ENCODE results near the gene SPATC1L.
A peak's percentile ranks its signal among the peaks of the same experiment; 100 is the strongest.
"Not testable (repeated sequence)": the region's sequence is repeated elsewhere in the genome, so short reads cannot be mapped to it uniquely, and the experiment has no call there.

The SPATC1L gene

DNA sequence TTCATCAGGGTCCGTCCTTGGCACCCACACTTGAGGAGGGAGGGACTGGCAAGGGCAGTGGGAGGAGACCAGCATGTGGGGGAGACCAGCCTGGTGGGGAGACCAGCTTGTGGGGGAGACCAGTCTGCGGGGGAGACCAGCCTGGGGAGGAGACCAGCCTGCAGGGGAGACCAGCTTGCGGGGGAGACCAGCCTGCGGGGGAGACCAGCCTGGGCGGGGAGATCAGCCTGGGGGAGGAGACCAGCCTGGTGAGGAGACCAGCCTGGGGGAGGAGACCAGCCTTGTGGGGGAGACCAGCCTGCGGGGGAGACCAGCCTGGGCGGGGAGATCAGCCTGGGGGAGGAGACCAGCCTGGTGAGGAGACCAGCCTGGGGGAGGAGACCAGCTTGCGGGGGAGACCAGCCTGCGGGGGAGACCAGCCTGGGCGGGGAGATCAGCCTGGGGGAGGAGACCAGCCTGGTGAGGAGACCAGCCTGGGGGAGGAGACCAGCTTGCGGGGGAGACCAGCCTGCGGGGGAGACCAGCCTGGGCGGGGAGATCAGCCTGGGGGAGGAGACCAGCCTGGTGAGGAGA, 836 bp downstream of the SPATC1L start:
- H3K4me3 ChIP-seq (ENCODE audit: insufficient read depth in 1 of 2, low read depth in 1 of 2, low read length in 2 of 2), result peak overlapping the region in 1 of 2 experiments; percentile 94
- H2BK5ac ChIP-seq (ENCODE audit: low read depth, low read length, poor library complexity, severe bottlenecking); H2AK5ac ChIP-seq (ENCODE audit: low read length, severe bottlenecking); H3K23ac ChIP-seq (ENCODE audit: low read length in 2 of 2); H3K27ac ChIP-seq (ENCODE audit: low read length, poor library complexity, severe bottlenecking); H2BK15ac ChIP-seq (ENCODE audit: low read depth, poor library complexity, severe bottlenecking); H2BK120ac ChIP-seq (ENCODE audit: low read depth, low read length); H3K9me3 ChIP-seq (ENCODE audit: control insufficient read depth, low read length); DNase-seq; H3K27me3 ChIP-seq (ENCODE audit: control insufficient read depth in 1 of 2, insufficient read depth in 1 of 2, low read length in 2 of 2): not testable (repeated sequence)
- peak overlapping the region; percentile 98 for H3K4me2 ChIP-seq (ENCODE audit: low read length, poor library complexity, severe bottlenecking)
- H3K4ac ChIP-seq (ENCODE audit: low read depth in 1 of 2, low read length in 2 of 2), result peak overlapping the region in 1 of 2 experiments; percentile 73
- H3K14ac ChIP-seq (ENCODE audit: low read length in 2 of 2), result peak overlapping the region in 1 of 2 experiments; percentile 89
- peaks cover 11% of the 10 kb centered on the region for H3K4me1 ChIP-seq (ENCODE audit: control insufficient read depth, insufficient read depth, low read depth, low read length)
- H2BK12ac ChIP-seq (ENCODE audit: low read length in 2 of 2), result peak overlapping the region in 1 of 2 experiments; percentile 89
- peaks cover 11 to 30% of the 10 kb centered on the region in 2 experiments for H3K36me3 ChIP-seq (ENCODE audit: control insufficient read depth in 1 of 2, insufficient read depth in 2 of 2, low read depth in 1 of 2, low read length in 2 of 2)
- peak overlapping the region; percentile 48 for H4K91ac ChIP-seq (ENCODE audit: low read length)
- H4K8ac ChIP-seq (ENCODE audit: low read length), result peak overlapping the region; percentile 56
- peaks cover 20% of the 10 kb centered on the region for H3K79me1 ChIP-seq (replicated peaks; ENCODE audit: low read length, poor library complexity, severe bottlenecking)
- peak overlapping the region; percentile 30 for H2AFZ ChIP-seq (ENCODE audit: low read depth, low read length)
- peak overlapping the region in 1 of 2 experiments; percentile 75 for H3K18ac ChIP-seq (ENCODE audit: low read depth in 1 of 2, low read length in 2 of 2)
- H3K9ac ChIP-seq (ENCODE audit: low read length), result peak overlapping the region; percentile 89
- WGBS, result 100% methylated on average over 1 of the region's 13 CpGs

GRCh38 chr21:46182548-46183336, 1.5 kb downstream of the SPATC1L start:
- Histone ChIP-seq H4K91ac (ENCODE audit: low read length) (peak overlapping the region; percentile 48), H2BK12ac (ENCODE audit: low read length in 2 of 2) (peak overlapping the region in 1 of 2 experiments; percentile 89), H3K9me3 (ENCODE audit: control insufficient read depth, low read length) (no peaks in the 10 kb centered on the region), H2BK15ac (ENCODE audit: low read depth, poor library complexity, severe bottlenecking) (no peak overlapping the region), H3K4me3 (ENCODE audit: insufficient read depth in 1 of 2, low read depth in 1 of 2, low read length in 2 of 2) (peak overlapping the region; percentile 3 to 61), H4K8ac (ENCODE audit: low read length) (peak overlapping the region; percentile 56), H3K14ac (ENCODE audit: low read length in 2 of 2) (peak overlapping the region in 1 of 2 experiments; percentile 89), H3K4me2 (ENCODE audit: low read length, poor library complexity, severe bottlenecking) (no peak overlapping the region), H3K4ac (ENCODE audit: low read depth in 1 of 2, low read length in 2 of 2) (peak overlapping the region; percentile 27 to 73), H3K4me1 (ENCODE audit: control insufficient read depth, insufficient read depth, low read depth, low read length) (peaks cover 10% of the 10 kb centered on the region), H3K36me3 (ENCODE audit: control insufficient read depth in 1 of 2, insufficient read depth in 2 of 2, low read depth in 1 of 2, low read length in 2 of 2) (peaks cover 5 to 30% of the 10 kb centered on the region in 2 experiments), H2AFZ (ENCODE audit: low read depth, low read length) (peak overlapping the region; percentile 30), H3K27me3 (ENCODE audit: control insufficient read depth in 1 of 2, insufficient read depth in 1 of 2, low read length in 2 of 2) (no peaks in the 10 kb centered on the region), H3K27ac (ENCODE audit: low read length, poor library complexity, severe bottlenecking) (no peak overlapping the region), H3K9ac (ENCODE audit: low read length) (peak overlapping the region; percentile 67), H3K23ac (ENCODE audit: low read length in 2 of 2) (no peak overlapping the region), H2BK5ac (ENCODE audit: low read depth, low read length, poor library complexity, severe bottlenecking) (no peak overlapping the region), H3K18ac (ENCODE audit: low read depth in 1 of 2, low read length in 2 of 2) (peak overlapping the region in 1 of 2 experiments; percentile 75), H3K79me1 (replicated peaks; ENCODE audit: low read length, poor library complexity, severe bottlenecking) (peaks cover 20% of the 10 kb centered on the region), H2BK120ac (ENCODE audit: low read depth, low read length) (no peak overlapping the region), H2AK5ac (ENCODE audit: low read length, severe bottlenecking) (no peak overlapping the region)
- 94% methylated on average over 44 of the region's 44 CpGs for WGBS
- peak; percentile 27 for DNase-seq

- Histone ChIP-seq H4K8ac (ENCODE audit: low read length) (no peak overlapping the region), H2BK120ac (ENCODE audit: low read depth, low read length) (no peak overlapping the region), H2BK5ac (ENCODE audit: low read depth, low read length, poor library complexity, severe bottlenecking) (no peak overlapping the region), H3K18ac (ENCODE audit: low read depth in 1 of 2, low read length in 2 of 2) (no peak overlapping the region), H3K27ac (ENCODE audit: low read length, poor library complexity, severe bottlenecking) (no peak overlapping the region), H3K79me1 (replicated peaks; ENCODE audit: low read length, poor library complexity, severe bottlenecking) (peaks cover 20% of the 10 kb centered on the region), H3K4me2 (ENCODE audit: low read length, poor library complexity, severe bottlenecking) (no peak overlapping the region), H3K14ac (ENCODE audit: low read length in 2 of 2) (no peak overlapping the region), H3K4me1 (ENCODE audit: control insufficient read depth, insufficient read depth, low read depth, low read length) (peaks cover 10% of the 10 kb centered on the region), H2AFZ (ENCODE audit: low read depth, low read length) (no peak overlapping the region), H3K9ac (ENCODE audit: low read length) (no peak overlapping the region), H2BK15ac (ENCODE audit: low read depth, poor library complexity, severe bottlenecking) (peak overlapping the region; percentile 70), H3K36me3 (ENCODE audit: control insufficient read depth in 1 of 2, insufficient read depth in 2 of 2, low read depth in 1 of 2, low read length in 2 of 2) (peaks cover 0 to 30% of the 10 kb centered on the region in 2 experiments), H3K4me3 (ENCODE audit: insufficient read depth in 1 of 2, low read depth in 1 of 2, low read length in 2 of 2) (peak overlapping the region in 1 of 2 experiments; percentile 3), H3K9me3 (ENCODE audit: control insufficient read depth, low read length) (peaks cover 4% of the 10 kb centered on the region), H2AK5ac (ENCODE audit: low read length, severe bottlenecking) (no peak overlapping the region), H2BK12ac (ENCODE audit: low read length in 2 of 2) (no peak overlapping the region), H3K27me3 (ENCODE audit: control insufficient read depth in 1 of 2, insufficient read depth in 1 of 2, low read length in 2 of 2) (no peaks in the 10 kb centered on the region), H3K23ac (ENCODE audit: low read length in 2 of 2) (no peak overlapping the region), H4K91ac (ENCODE audit: low read length) (no peak overlapping the region), H3K4ac (ENCODE audit: low read depth in 1 of 2, low read length in 2 of 2) (no peak overlapping the region)
- 94% methylated on average over 16 of the region's 16 CpGs for WGBS
- no peak for DNase-seq
These were observed 2.2 kb downstream of the SPATC1L start for GRCh38 chr21:46181953-46182547.

GRCh38 chr21:46181436-46181835, 2.8 kb downstream of the SPATC1L start:
- no peak overlapping the region for H3K23ac ChIP-seq (ENCODE audit: low read length in 2 of 2)
- peaks cover 10% of the 10 kb centered on the region for H3K4me1 ChIP-seq (ENCODE audit: control insufficient read depth, insufficient read depth, low read depth, low read length)
- no peak overlapping the region for H3K14ac ChIP-seq (ENCODE audit: low read length in 2 of 2)
- no peak overlapping the region for H3K4ac ChIP-seq (ENCODE audit: low read depth in 1 of 2, low read length in 2 of 2)
- peaks cover 0 to 30% of the 10 kb centered on the region in 2 experiments for H3K36me3 ChIP-seq (ENCODE audit: control insufficient read depth in 1 of 2, insufficient read depth in 2 of 2, low read depth in 1 of 2, low read length in 2 of 2)
- H4K91ac ChIP-seq (ENCODE audit: low read length), result no peak overlapping the region
- no peak overlapping the region for H3K18ac ChIP-seq (ENCODE audit: low read depth in 1 of 2, low read length in 2 of 2)
- no peak overlapping the region for H3K4me3 ChIP-seq (ENCODE audit: insufficient read depth in 1 of 2, low read depth in 1 of 2, low read length in 2 of 2)
- H3K27ac ChIP-seq (ENCODE audit: low read length, poor library complexity, severe bottlenecking), result no peak overlapping the region
- no peak overlapping the region for H2AFZ ChIP-seq (ENCODE audit: low read depth, low read length)
- no peak overlapping the region for H2AK5ac ChIP-seq (ENCODE audit: low read length, severe bottlenecking)
- no peaks in the 10 kb centered on the region for H3K27me3 ChIP-seq (ENCODE audit: control insufficient read depth in 1 of 2, insufficient read depth in 1 of 2, low read length in 2 of 2)
- no peak overlapping the region for H2BK12ac ChIP-seq (ENCODE audit: low read length in 2 of 2)
- no peak overlapping the region for H4K8ac ChIP-seq (ENCODE audit: low read length)
- WGBS, result 93% methylated on average over 19 of the region's 19 CpGs
- H2BK5ac ChIP-seq (ENCODE audit: low read depth, low read length, poor library complexity, severe bottlenecking), result no peak overlapping the region
- no peak for DNase-seq
- no peak overlapping the region for H3K4me2 ChIP-seq (ENCODE audit: low read length, poor library complexity, severe bottlenecking)
- H3K79me1 ChIP-seq (replicated peaks; ENCODE audit: low read length, poor library complexity, severe bottlenecking), result peaks cover 20% of the 10 kb centered on the region
- peaks cover 4% of the 10 kb centered on the region for H3K9me3 ChIP-seq (ENCODE audit: control insufficient read depth, low read length)
- H2BK120ac ChIP-seq (ENCODE audit: low read depth, low read length), result no peak overlapping the region
- no peak overlapping the region for H2BK15ac ChIP-seq (ENCODE audit: low read depth, poor library complexity, severe bottlenecking)
- H3K9ac ChIP-seq (ENCODE audit: low read length), result no peak overlapping the region
